Spleen (tissue), 7 donors: ENCODE data around the gene TGFB1.

Experiments
- CTCF ChIP-seq, 11 experiments: fragments of 200-600 bp in 7 of 11; fragments of 450-650 bp in 4 of 11; sonication (generic) in 4 of 11; IDR thresholded peaks in 8 of 11; conservative IDR thresholded peaks in 3 of 11; 1 replicate in 7 of 11; 2 replicates in 4 of 11; pipeline versions ENCODE4 v1.4.0 to v1.8.0; 2016 to 2021; ENCODE audit warnings: antibody characterized with exemption in 11 of 11, inconsistent platforms in 4 of 11, mild to moderate bottlenecking in 1 of 11
- POLR2AphosphoS5 ChIP-seq, 3 donors: sonication (generic); formaldehyde crosslinking; IDR thresholded peaks; one replicate each; pipeline ENCODE4 v1.5.1; 2017; ENCODE audit warnings: antibody characterized with exemption in 3 of 3
- donor health status: DM: no; HTN: no; CAD: no; lungs with moderate emphysema.
- donor health status: DM: no; HTN: no; CAD: no.
- donor health status: DM: no; HTN: no; CAD: no.

DNA sequence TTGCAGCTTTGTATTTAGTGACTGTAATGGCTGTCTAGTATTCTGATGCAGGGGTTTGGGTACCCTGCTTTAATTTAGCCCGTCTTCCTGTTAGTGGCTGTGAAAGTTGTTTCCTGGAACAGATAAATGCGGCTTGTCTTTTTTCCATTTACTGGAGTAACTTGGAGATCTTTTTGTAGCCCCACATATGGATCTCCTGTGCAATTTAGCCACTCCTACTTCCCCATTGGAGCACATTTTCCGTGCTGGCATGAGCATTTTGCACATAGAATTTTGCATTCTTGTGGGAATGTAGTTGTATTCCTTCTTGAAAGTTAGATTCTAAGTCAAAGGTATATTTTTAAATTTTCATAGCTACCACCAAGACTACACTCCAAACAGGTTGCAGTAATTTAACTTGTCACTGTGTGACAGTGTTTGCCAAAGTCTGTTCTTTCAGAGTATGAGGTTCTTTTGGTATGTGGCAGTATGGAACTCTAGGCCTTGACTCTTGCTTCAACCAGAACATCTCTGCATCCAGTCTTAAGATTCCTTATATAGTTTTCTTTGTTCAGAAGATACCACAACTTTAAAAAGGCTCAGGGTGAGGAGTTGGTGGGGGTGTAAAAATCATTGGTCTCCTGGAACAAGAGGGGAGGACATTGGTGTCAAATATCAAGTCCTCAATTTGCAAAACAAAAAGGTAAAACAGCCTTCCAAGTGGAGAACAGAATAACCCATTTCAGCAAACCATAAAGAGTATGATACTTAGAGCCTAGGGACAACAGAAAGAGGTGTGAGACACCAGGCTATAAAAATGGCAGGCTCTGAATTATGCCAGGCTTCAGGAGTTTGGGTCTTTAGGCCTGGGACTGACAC lies 64.8 kb downstream of the TGFB1 start:
- TF ChIP-seq CTCF (IDR thresholded peaks at IDR 0.05 in 8 of 11, conservative IDR thresholded peaks at IDR 0.05 in 3 of 11), result no peak
- no peak for TF ChIP-seq POLR2AphosphoS5 (IDR thresholded peaks at IDR 0.05)
